ENCODE results near the gene DBET. TPM values are rescaled to one million over a fixed set of nuclear protein-coding genes. Genes with fewer than 3 reads are reported as not detected.
"Not testable (repeated sequence)": the region's sequence is repeated elsewhere in the genome, so short reads cannot be mapped to it uniquely, and the experiment has no call there.

DBET gene
- polyA plus RNA-seq, 4 donors, result not detected

DNA sequence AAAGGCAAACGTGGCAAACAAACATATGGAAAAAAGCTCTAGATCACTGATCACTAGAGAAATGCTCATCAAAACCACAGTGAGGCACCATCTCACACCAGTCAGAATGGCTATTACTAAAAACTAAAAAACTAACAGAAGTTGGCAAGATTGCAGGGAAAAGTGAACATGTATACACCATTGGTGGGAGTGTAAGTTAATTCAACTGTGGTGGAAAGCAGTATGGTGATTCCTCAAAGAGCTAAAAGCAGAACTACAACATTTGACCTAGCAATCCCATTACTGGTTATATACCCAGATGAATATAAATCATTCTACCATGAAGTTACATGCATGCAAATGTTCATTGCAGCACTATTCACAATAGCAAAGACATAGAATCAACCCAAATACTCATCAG, 29.7 kb downstream of the DBET start:
- not testable (repeated sequence) for H3K27me3 ChIP-seq (ENCODE audit: control insufficient read depth in 3 of 3, insufficient read depth in 3 of 3, low read length in 3 of 3); H3K9me3 ChIP-seq (ENCODE audit: control insufficient read depth in 2 of 2, insufficient read depth in 1 of 2, low read depth in 1 of 2, low read length in 1 of 2); H3K36me3 ChIP-seq (ENCODE audit: control insufficient read depth in 3 of 3, insufficient read depth in 2 of 3, low read depth in 1 of 3, low read length in 3 of 3); H3K4me3 ChIP-seq (ENCODE audit: low read depth in 1 of 3, low read length in 3 of 3); DNase-seq; H3K4me1 ChIP-seq (ENCODE audit: control insufficient read depth in 3 of 3, insufficient read depth in 2 of 3, low read depth in 1 of 3, low read length in 2 of 3); H3K27ac ChIP-seq (ENCODE audit: low read depth in 1 of 3, low read length in 2 of 3); FAIRE-seq
- WGBS, 3 donors, result no CpG with 5 or more reads among the region's 1 CpG

DNA sequence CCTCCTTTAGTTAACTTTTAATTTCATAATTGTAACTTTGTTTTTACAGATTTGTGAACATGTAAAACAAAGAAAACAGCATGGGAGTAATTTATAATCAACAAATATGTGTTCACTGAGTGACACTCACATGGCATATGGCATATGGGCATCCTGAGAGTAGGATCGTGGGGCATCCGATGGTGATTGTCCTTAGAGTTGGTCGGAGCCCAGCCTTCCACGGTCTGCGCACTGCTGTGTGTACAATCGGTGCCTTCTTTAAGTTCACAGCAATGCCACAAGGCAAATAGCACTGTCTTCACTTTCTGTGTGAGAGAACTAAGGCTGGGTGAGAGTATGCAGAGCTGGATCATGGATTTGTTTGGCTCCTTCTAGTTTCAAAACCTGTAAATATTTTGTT, 31.0 kb downstream of the DBET start:
- H3K27ac ChIP-seq (ENCODE audit: low read depth in 1 of 3, low read length in 2 of 3); H3K36me3 ChIP-seq (ENCODE audit: control insufficient read depth in 3 of 3, insufficient read depth in 2 of 3, low read depth in 1 of 3, low read length in 3 of 3); DNase-seq; H3K4me3 ChIP-seq (ENCODE audit: low read depth in 1 of 3, low read length in 3 of 3); FAIRE-seq; H3K4me1 ChIP-seq (ENCODE audit: control insufficient read depth in 3 of 3, insufficient read depth in 2 of 3, low read depth in 1 of 3, low read length in 2 of 3); H3K27me3 ChIP-seq (ENCODE audit: control insufficient read depth in 3 of 3, insufficient read depth in 3 of 3, low read length in 3 of 3); H3K9me3 ChIP-seq (ENCODE audit: control insufficient read depth in 2 of 2, insufficient read depth in 1 of 2, low read depth in 1 of 2, low read length in 1 of 2): not testable (repeated sequence)
- WGBS, 3 donors, result no CpG with 5 or more reads among the region's 6 CpGs

DNA sequence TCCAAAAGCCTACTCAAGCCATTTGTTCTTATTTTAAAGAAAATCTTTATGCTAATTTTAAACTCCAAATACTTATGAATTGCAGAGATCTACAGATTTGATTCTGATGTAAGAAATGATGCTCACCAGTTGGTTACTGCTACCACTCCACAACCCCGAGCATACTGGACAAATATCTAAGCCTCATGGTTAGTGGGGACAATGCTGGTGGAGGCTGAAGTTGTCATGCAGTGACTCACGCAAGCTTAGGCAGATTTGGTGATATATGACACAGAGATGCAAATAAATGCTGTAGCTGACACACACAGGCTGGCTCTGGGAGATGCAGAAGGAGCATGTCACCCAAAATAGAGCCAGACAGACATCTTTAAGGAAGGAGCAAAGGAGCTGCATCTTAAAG, 35.3 kb downstream of the DBET start:
- not testable (repeated sequence) for H3K4me3 ChIP-seq (ENCODE audit: low read depth in 1 of 3, low read length in 3 of 3); H3K4me1 ChIP-seq (ENCODE audit: control insufficient read depth in 3 of 3, insufficient read depth in 2 of 3, low read depth in 1 of 3, low read length in 2 of 3); H3K27ac ChIP-seq (ENCODE audit: low read depth in 1 of 3, low read length in 2 of 3); H3K36me3 ChIP-seq (ENCODE audit: control insufficient read depth in 3 of 3, insufficient read depth in 2 of 3, low read depth in 1 of 3, low read length in 3 of 3); H3K27me3 ChIP-seq (ENCODE audit: control insufficient read depth in 3 of 3, insufficient read depth in 3 of 3, low read length in 3 of 3); FAIRE-seq; H3K9me3 ChIP-seq (ENCODE audit: control insufficient read depth in 2 of 2, insufficient read depth in 1 of 2, low read depth in 1 of 2, low read length in 1 of 2); DNase-seq
- WGBS, 3 donors, result 29 to 48% (median 34%) methylated on average over 2 of the region's 2 CpGs

DNA sequence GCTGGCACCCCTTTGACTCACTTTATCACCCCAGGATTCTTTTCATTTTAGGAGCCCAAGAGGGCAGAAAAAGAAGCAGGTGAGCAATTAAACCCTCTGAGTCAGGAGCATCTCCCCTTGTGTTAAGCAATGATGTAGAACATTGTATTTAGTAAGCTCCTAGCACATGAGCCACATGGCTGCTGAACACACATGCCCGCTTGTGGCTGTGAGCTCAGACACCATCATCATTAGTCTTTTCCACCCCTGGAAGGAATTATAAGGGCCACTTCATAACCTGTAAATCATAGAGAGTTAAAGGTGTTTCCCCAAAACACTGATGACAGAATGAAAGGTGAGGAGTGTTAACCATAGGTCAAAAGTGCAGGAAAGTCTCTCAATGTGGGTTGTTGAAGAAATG, 37.2 kb downstream of the DBET start:
- H3K27me3 ChIP-seq (ENCODE audit: control insufficient read depth in 3 of 3, insufficient read depth in 3 of 3, low read length in 3 of 3); H3K4me3 ChIP-seq (ENCODE audit: low read depth in 1 of 3, low read length in 3 of 3); H3K9me3 ChIP-seq (ENCODE audit: control insufficient read depth in 2 of 2, insufficient read depth in 1 of 2, low read depth in 1 of 2, low read length in 1 of 2); FAIRE-seq; DNase-seq; H3K36me3 ChIP-seq (ENCODE audit: control insufficient read depth in 3 of 3, insufficient read depth in 2 of 3, low read depth in 1 of 3, low read length in 3 of 3); H3K4me1 ChIP-seq (ENCODE audit: control insufficient read depth in 3 of 3, insufficient read depth in 2 of 3, low read depth in 1 of 3, low read length in 2 of 3); H3K27ac ChIP-seq (ENCODE audit: low read depth in 1 of 3, low read length in 2 of 3): not testable (repeated sequence)
- no CpG with 5 or more reads among the region's 1 CpG for WGBS, 3 donors

DNA sequence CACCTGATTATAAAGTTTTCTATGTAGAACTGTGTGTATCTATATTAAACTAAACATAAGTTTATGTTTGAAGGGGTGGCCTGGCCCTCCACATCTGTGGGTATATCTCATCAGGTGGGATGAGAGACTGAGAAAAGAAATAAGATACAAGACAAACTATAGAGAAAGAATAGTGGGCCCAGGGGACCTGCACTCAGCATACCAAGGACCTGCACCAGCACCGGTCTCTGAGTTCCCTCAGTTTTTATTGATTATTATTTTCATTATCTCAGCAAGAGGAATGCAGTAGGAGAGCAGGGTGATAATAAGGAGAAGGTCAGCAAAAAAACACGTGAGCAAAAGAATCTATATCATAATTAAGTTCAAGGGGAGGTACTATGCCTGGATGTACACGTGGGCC, 41.9 kb downstream of the DBET start:
- H3K4me1 ChIP-seq (ENCODE audit: control insufficient read depth in 3 of 3, insufficient read depth in 2 of 3, low read depth in 1 of 3, low read length in 2 of 3); FAIRE-seq; H3K27me3 ChIP-seq (ENCODE audit: control insufficient read depth in 3 of 3, insufficient read depth in 3 of 3, low read length in 3 of 3); H3K4me3 ChIP-seq (ENCODE audit: low read depth in 1 of 3, low read length in 3 of 3); H3K36me3 ChIP-seq (ENCODE audit: control insufficient read depth in 3 of 3, insufficient read depth in 2 of 3, low read depth in 1 of 3, low read length in 3 of 3); H3K27ac ChIP-seq (ENCODE audit: low read depth in 1 of 3, low read length in 2 of 3); DNase-seq: not testable (repeated sequence)
- peaks cover 0 to 16% of the 10 kb centered on the region in 2 donors for H3K9me3 ChIP-seq (ENCODE audit: control insufficient read depth in 2 of 2, insufficient read depth in 1 of 2, low read depth in 1 of 2, low read length in 1 of 2)
- 37 to 39% (median 39%) methylated on average over 3 of the region's 3 CpGs for WGBS, 3 donors

DNA sequence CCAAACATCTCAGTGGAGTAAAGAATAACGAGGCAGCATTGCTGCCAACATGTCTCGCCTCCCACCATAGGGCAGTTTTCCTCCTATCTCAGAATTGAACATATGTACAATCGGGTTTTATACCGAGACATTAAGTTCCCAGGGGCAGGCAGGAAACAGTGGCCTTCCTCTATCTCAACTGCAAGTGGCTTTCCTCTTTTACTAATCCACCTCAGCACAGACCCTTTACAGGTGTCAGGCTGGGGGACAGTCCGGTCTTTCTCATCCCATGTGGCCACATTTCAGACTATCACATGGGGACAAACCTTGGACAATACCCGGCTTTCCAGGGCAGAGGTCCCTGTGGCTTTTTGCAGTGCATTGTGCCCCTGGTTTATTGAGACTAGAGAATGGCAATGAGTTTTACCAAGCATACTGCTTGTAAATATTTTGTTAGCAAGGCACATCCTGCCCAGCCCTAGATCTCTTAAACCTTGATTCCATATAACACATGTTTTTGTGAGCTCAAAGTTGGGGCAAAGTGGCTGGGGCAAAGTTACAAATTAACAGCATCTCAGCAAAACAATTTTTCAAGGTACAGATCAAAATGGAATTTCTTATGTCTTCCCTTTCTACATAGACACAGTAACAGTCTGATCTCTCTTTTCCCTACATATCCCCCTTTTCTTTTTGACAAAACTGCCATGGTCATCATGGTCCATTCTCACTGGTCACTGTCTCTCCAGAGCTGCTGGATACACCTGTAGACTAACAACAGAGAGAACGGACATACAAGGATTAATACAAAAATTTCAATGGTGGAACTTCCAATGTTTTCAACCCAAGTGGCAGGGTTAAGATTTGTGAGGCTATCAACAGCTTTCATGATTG, 42.5 kb downstream of the DBET start:
- not testable (repeated sequence) for DNase-seq; H3K27me3 ChIP-seq (ENCODE audit: control insufficient read depth in 3 of 3, insufficient read depth in 3 of 3, low read length in 3 of 3); H3K27ac ChIP-seq (ENCODE audit: low read depth in 1 of 3, low read length in 2 of 3); H3K4me1 ChIP-seq (ENCODE audit: control insufficient read depth in 3 of 3, insufficient read depth in 2 of 3, low read depth in 1 of 3, low read length in 2 of 3); H3K4me3 ChIP-seq (ENCODE audit: low read depth in 1 of 3, low read length in 3 of 3); FAIRE-seq; H3K36me3 ChIP-seq (ENCODE audit: control insufficient read depth in 3 of 3, insufficient read depth in 2 of 3, low read depth in 1 of 3, low read length in 3 of 3)
- H3K9me3 ChIP-seq (ENCODE audit: control insufficient read depth in 2 of 2, insufficient read depth in 1 of 2, low read depth in 1 of 2, low read length in 1 of 2), result peaks cover 0 to 22% of the 10 kb centered on the region in 2 donors
- WGBS, 3 donors, result 42 to 47% (median 45%) methylated on average over 7 of the region's 7 CpGs

DNA sequence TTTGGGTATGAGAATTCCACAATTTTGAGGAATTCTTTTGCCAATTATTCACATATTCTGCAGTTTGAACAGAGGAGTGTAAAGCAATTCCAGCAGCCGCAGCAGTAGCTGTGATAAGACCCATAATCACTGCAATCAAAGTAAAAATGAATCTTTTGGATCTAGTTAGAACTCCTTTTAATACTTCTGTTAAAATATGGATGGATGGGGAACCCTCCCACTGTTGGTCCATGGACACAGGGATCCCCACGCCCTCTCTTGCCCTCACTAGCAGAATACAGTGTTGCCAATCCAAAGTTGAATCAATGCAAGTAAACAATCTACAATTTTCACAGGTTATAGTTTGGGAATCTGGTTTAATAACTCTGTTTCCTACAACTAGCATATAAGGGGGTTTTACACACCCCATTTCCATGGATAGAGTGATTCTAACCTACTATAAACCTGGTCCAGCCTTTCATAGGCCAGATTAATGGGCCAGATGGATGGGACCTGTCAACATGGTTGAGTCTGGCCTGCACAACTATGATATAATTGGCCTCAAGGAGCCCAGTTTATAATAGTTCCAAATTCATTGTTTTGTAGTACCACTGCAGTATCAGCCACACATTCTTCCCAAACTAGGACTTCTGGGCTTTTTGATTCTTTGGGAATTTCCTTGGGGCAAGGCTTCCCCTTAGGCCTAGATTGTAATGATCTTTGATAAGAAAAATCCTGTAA, 43.6 kb downstream of the DBET start:
- H3K4me3 ChIP-seq (ENCODE audit: low read depth in 1 of 3, low read length in 3 of 3); FAIRE-seq; H3K27me3 ChIP-seq (ENCODE audit: control insufficient read depth in 3 of 3, insufficient read depth in 3 of 3, low read length in 3 of 3); H3K27ac ChIP-seq (ENCODE audit: low read depth in 1 of 3, low read length in 2 of 3); H3K4me1 ChIP-seq (ENCODE audit: control insufficient read depth in 3 of 3, insufficient read depth in 2 of 3, low read depth in 1 of 3, low read length in 2 of 3); H3K36me3 ChIP-seq (ENCODE audit: control insufficient read depth in 3 of 3, insufficient read depth in 2 of 3, low read depth in 1 of 3, low read length in 3 of 3): not testable (repeated sequence)
- H3K9me3 ChIP-seq (ENCODE audit: control insufficient read depth in 2 of 2, insufficient read depth in 1 of 2, low read depth in 1 of 2, low read length in 1 of 2), result peaks cover 0 to 27% of the 10 kb centered on the region in 2 donors
- peak in 1 of 2 donors; percentile 0 for DNase-seq
- 39 to 49% (median 42%) methylated on average over 2 of the region's 2 CpGs for WGBS, 3 donors

DNA sequence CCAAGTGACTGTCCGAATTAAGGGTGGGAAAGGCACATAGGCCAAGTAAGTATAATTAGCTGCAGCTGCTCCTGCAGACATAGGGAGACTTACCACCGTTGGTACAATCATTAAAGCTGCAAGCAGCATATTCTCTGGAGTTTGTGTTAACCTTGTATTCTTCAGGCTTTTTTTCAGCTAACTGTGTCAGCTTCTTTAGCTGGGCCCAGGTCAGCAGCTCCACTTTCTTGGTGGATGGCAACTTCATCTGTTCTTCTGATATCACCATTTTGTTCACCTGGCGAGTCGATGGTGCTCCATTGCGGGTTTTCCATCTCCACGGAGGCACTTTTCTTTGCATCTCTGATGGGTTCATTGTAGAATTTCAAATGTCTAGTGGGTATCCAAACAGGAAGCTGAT, 44.5 kb downstream of the DBET start:
- not testable (repeated sequence) for H3K4me1 ChIP-seq (ENCODE audit: control insufficient read depth in 3 of 3, insufficient read depth in 2 of 3, low read depth in 1 of 3, low read length in 2 of 3); H3K27me3 ChIP-seq (ENCODE audit: control insufficient read depth in 3 of 3, insufficient read depth in 3 of 3, low read length in 3 of 3); H3K4me3 ChIP-seq (ENCODE audit: low read depth in 1 of 3, low read length in 3 of 3); FAIRE-seq; H3K27ac ChIP-seq (ENCODE audit: low read depth in 1 of 3, low read length in 2 of 3); H3K36me3 ChIP-seq (ENCODE audit: control insufficient read depth in 3 of 3, insufficient read depth in 2 of 3, low read depth in 1 of 3, low read length in 3 of 3)
- peaks cover 0 to 27% of the 10 kb centered on the region in 2 donors for H3K9me3 ChIP-seq (ENCODE audit: control insufficient read depth in 2 of 2, insufficient read depth in 1 of 2, low read depth in 1 of 2, low read length in 1 of 2)
- peak in 1 of 2 donors; percentile 3 for DNase-seq
- 66 to 68% (median 66%) methylated on average over 6 of the region's 6 CpGs for WGBS, 3 donors

All from small intestine (tissue), 7 donors.